ENCODE measurements around the gene TNKS2.

- TF ChIP-seq CTCF (conservative IDR thresholded peaks at IDR 0.05 in 1 of 2, IDR thresholded peaks at IDR 0.05 in 1 of 2; ENCODE audit: extremely low read depth in 1 of 2, insufficient read depth in 1 of 2, low read depth in 1 of 2, low read length in 2 of 2) (no peak), EZH2 (IDR thresholded peaks at IDR 0.05; ENCODE audit: borderline replicate concordance, low read length) (no peak)
These were observed 66.5 kb downstream of the TNKS2 start for GRCh38 chr10:91864744-91865143.
